ENCODE data around the gene DCBLD2.

- no peak for TF ChIP-seq EP300 (IDR thresholded peaks at IDR 0.05)
- no peak for TF ChIP-seq POLR2A (IDR thresholded peaks at IDR 0.05; ENCODE audit: low read depth)
- no peak for TF ChIP-seq CTCF (IDR thresholded peaks at IDR 0.05)
Measured at GRCh38 chr3:98884675-98885371, 16.7 kb downstream of the DCBLD2 start.
